GM19395 (cell line): ENCODE results near the gene MEGF11.
"Not testable (repeated sequence)": the region's sequence is repeated elsewhere in the genome, so short reads cannot be mapped to it uniquely, and the experiment has no call there.

ENCODE experiments used
- ATAC-seq: cut with Tn5 transposase; IDR thresholded peaks from one replicate; pipeline ENCODE4 v1.9.1; 2021; ENCODE audit warnings: mild to moderate bottlenecking, moderate library complexity; ENCODE audit not compliant: unreplicated experiment

MEGF11 gene

GRCh38 chr15:65872596-65872995 lies 381.0 kb downstream of the MEGF11 start:
- not testable (repeated sequence) for ATAC-seq

GRCh38 chr15:65871886-65872285 lies 381.7 kb downstream of the MEGF11 start:
- not testable (repeated sequence) for ATAC-seq

- ATAC-seq, result no peak
Measured at GRCh38 chr15:65870889-65871533, 382.5 kb downstream of the MEGF11 start.

- no peak for ATAC-seq
Measured at GRCh38 chr15:65869954-65870871, 383.3 kb downstream of the MEGF11 start.

DNA sequence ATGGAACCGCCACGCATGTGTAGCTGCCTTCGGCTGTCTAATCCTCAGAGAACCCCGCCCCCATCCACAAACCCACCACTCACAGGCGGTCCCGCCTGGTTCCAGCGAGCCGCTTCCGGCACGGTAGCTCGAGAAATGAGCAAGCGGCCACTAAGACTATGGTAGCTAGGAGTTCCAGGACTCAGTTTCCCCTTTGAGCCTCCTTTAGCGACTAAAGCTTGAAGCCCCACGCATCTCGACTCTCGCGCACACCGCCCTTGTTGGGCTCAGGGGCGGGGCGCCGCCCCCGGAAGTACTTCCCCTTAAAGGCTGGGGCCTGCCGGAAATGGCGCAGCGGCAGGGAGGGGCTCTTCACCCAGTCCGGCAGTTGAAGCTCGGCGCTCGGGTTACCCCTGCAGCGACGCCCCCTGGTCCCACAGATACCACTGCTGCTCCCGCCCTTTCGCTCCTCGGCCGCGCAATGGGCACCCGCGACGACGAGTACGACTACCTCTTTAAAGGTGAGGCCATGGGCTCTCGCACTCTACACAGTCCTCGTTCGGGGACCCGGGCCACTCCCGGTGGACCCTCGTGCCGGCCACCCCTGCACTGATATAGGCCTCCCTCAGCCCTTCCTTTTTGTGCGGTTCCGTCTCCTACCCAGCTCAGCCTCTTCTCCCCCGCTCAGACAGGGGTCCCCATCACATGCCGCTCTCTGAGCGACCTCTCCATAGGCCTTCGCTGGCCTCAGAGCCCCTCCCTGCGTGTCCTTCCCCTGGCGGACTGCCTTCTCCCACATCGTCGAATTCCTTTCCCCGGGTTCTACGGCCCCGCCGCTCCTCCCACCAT lies 384.2 kb downstream of the MEGF11 start, which contains the start of gene RAB11A:
Gene RAB11A, plus strand, starts transcription at position 366 of the 828 bp plus-strand sequence. Its CDS starts 95 bp downstream, at position 461.
- ATAC-seq, result peak; percentile 90

DNA sequence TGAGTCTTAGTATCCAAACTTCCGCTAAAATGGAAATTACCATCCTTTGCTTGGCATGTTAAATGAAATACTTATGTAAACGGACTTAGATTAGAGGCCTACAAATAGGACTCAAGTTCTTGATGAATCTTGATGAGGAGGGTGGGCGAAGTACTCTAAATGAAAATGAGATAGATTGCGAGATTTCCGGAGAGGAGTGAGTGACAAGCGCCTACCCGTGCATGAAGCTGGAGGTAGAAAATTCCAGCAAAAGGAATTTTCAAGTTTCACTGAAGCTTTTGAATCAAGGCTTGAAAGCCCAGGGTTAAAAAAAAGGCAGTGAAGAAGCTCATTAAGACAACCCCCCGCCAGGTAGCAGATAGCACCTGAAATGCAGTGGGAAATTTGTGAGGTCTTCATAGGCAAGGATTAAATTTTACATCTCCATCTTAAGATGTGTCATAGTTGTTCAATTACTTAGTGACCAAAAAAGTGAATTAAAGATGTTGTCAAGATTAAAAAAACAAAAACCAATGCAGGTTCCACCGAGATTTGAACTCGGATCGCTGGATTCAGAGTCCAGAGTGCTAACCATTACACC lies 384.9 kb downstream of the MEGF11 start:
- ATAC-seq, result no peak

DNA sequence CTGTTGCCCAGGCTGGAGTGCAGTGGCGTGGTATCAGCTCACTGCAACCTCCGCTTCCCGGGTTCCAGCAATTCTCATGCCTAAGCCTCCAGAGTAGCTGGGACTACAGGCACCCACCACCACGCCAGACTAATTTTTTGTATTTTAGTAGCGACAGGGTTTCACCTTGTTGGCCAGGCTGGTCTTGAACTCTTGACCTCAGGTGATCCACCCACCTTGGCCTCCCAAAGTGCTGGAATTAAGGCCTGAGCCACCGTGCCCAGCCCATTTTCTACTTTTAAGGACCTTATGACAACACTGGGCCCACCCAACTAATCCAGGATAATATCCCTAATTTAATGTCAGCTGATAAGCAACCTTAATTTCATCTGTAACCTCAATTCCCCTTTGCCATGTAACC lies 385.6 kb downstream of the MEGF11 start:
- not testable (repeated sequence) for ATAC-seq

- no peak for ATAC-seq
Measured at GRCh38 chr15:65867244-65867643, 386.3 kb downstream of the MEGF11 start.

- ATAC-seq, result no peak
Measured at GRCh38 chr15:65863106-65863505, 390.4 kb downstream of the MEGF11 start.

- ATAC-seq, result no peak
Measured at GRCh38 chr15:65862682-65863081, 390.9 kb downstream of the MEGF11 start.

DNA sequence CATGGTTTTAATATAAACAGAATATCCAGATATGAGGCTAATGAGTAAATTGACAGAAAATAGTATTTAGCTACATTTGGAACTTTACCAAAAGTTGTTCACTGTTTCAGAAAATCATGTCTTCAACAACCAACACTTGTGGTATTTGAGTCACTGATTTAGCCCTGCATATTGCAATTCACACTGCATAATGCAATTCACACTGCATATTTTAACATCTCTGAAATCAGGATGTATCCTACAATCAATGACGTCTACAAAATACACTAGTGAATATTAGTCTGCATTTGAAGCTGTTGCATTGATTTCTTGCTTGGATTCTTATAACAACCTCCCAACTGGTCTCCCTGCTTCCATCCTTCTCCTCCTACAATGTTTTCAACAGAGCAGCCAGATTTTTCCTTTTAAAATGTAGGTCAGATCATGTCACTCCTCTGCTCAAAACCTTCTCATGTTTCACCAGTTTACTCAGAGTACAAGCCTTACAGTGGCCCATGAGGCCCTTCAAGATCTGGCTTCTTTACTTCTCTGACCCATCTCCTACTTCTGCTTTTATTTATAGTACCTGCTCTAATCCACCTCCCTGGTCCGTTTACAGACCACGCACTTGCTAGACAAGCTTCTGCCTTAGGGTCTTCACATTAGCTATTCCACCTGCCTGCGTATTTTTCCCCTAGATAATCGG lies 395.7 kb downstream of the MEGF11 start:
- no peak for ATAC-seq

GRCh38 chr15:65856821-65857455 lies 396.6 kb downstream of the MEGF11 start:
- ATAC-seq, result no peak

DNA sequence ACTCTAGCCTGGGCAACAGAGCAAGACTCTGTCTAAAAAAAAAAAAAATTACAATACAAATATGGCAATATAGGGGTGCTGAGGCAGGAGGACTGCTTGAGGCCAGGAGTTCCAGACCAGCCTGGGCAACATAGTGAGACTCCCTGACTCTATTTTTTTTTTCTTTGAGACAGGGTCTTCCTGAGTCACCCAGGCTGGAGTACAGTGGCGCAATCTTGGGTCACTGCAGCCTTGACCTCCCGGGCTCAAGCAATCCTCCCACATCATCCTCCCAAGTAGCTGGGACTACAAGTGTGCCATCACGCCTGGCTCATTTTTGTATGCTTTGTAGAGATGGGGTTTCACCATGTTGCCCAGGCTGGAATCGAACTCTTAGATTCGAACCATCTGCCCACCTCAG lies 401.6 kb downstream of the MEGF11 start:
- ATAC-seq, result no peak

DNA sequence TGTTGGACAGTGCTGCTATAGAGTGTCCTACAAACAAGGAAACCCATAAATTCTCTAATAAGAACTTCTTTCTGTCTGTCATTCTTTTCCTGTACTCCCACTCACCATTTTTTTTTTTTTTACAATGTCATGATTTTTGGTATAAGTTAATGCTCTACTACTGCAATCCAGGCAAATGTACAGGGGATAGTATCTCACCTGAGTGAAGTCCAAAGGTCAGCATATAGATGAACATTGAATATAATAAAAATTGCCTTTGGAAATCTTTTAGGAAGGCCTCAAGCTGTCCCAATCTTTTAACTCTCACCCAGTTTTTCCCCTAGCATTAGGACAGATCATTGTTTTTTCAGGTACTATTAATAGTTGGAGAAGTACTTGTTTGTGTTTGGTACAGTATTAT lies 405.6 kb downstream of the MEGF11 start:
- ATAC-seq, result no peak

DNA sequence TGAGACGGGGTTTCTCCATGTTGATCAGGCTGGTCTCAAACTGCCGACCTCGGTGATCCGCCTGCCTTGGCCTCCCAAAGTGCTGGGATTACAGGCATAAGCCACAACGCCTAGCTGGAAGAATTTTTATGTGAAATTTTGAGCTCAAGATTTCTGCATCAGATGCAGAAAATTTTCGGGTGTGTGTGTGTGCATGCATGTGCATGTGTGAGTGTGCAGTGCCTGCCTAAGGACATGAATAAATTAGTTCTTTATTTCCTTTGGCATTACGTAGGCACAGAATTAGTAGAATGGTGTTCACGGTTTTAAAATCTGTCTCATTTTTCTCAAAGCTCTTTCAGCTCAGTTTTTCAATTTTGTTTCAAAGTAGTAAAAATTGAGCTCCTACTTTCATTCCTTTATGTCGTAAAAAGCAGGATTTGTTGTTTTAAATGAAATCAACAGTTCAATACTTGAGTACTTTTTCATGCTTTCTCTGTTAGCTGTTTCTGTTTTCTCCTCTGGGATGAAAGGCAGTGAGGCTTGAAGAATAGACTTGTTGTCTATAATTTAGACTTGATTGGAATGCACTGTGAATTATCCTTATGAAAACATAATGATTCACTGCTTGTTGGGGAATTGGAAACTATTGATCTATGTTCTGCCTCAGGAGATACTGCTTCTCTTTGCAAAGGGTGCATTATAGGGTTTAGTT lies 407.6 kb downstream of the MEGF11 start:
- no peak for ATAC-seq
